T-helper 2 cell (primary cell): Measurements from ENCODE around the gene CHN1.

Source experiments
- DNase-seq, 5 experiments: peaks; one replicate each; pipeline versions ENCODE4 v3.0.0 to v3.0.0-alpha.2; 2012 to 2022

The CHN1 gene

GRCh38 chr2:174781298-174781697 lies 223.9 kb downstream of the CHN1 start:
- DNase-seq: no peak

GRCh38 chr2:174780856-174781255 lies 224.3 kb downstream of the CHN1 start:
- no peak for DNase-seq

GRCh38 chr2:174780191-174780840 lies 224.9 kb downstream of the CHN1 start:
- DNase-seq: no peak

GRCh38 chr2:174779361-174779928 lies 225.7 kb downstream of the CHN1 start:
- no peak for DNase-seq

GRCh38 chr2:174778085-174778981 lies 226.8 kb downstream of the CHN1 start:
- peak in 4 of 5 experiments; percentile 44 to 91 (median 74) for DNase-seq

GRCh38 chr2:174777347-174778084 lies 227.7 kb downstream of the CHN1 start:
- DNase-seq: no peak

GRCh38 chr2:174776675-174777074 lies 228.5 kb downstream of the CHN1 start:
- no peak for DNase-seq

- DNase-seq: no peak
Measured at GRCh38 chr2:174776223-174776622, 229.0 kb downstream of the CHN1 start.

- no peak for DNase-seq
Measured at GRCh38 chr2:174775571-174775980, 229.6 kb downstream of the CHN1 start.

GRCh38 chr2:174774886-174775285 lies 230.3 kb downstream of the CHN1 start:
- DNase-seq: no peak

GRCh38 chr2:174773215-174773614 lies 232.0 kb downstream of the CHN1 start:
- DNase-seq: no peak

GRCh38 chr2:174772472-174772801 lies 232.7 kb downstream of the CHN1 start:
- no peak for DNase-seq

- DNase-seq: peak in 1 of 5 experiments; percentile 40
Measured at GRCh38 chr2:174771631-174772471, 233.3 kb downstream of the CHN1 start.

GRCh38 chr2:174771136-174771535 lies 234.0 kb downstream of the CHN1 start:
- no peak for DNase-seq

- DNase-seq: no peak
Measured at GRCh38 chr2:174768557-174768956, 236.6 kb downstream of the CHN1 start.

- DNase-seq: no peak
Measured at GRCh38 chr2:174766271-174766670, 238.9 kb downstream of the CHN1 start.

- no peak for DNase-seq
Measured at GRCh38 chr2:174765576-174765975, 239.6 kb downstream of the CHN1 start.

GRCh38 chr2:174764280-174765255 lies 240.6 kb downstream of the CHN1 start, which contains the start of gene CHRNA1:
Gene CHRNA1, minus strand, starts transcription at chr2:174764472. Its CDS starts 78 bp downstream, at chr2:174764394.
- no peak for DNase-seq

GRCh38 chr2:174763780-174764179 lies 241.4 kb downstream of the CHN1 start:
- no peak for DNase-seq

- DNase-seq: no peak
Measured at GRCh38 chr2:174762464-174762863, 242.7 kb downstream of the CHN1 start.

- no peak for DNase-seq
Measured at GRCh38 chr2:174761837-174762236, 243.3 kb downstream of the CHN1 start.
